Activated CD4-positive, CD25-positive, alpha-beta regulatory T cell treated with anti-CD3 and anti-CD28 coated beads, Interleukin-2, amount 50 U/mL, for 72 hours (primary cell): Measurements from ENCODE around the gene TMEM220.

Experiments used
- DNase-seq: peaks from one replicate; pipeline ENCODE4 v3.0.0; 2021

TMEM220 gene

DNA sequence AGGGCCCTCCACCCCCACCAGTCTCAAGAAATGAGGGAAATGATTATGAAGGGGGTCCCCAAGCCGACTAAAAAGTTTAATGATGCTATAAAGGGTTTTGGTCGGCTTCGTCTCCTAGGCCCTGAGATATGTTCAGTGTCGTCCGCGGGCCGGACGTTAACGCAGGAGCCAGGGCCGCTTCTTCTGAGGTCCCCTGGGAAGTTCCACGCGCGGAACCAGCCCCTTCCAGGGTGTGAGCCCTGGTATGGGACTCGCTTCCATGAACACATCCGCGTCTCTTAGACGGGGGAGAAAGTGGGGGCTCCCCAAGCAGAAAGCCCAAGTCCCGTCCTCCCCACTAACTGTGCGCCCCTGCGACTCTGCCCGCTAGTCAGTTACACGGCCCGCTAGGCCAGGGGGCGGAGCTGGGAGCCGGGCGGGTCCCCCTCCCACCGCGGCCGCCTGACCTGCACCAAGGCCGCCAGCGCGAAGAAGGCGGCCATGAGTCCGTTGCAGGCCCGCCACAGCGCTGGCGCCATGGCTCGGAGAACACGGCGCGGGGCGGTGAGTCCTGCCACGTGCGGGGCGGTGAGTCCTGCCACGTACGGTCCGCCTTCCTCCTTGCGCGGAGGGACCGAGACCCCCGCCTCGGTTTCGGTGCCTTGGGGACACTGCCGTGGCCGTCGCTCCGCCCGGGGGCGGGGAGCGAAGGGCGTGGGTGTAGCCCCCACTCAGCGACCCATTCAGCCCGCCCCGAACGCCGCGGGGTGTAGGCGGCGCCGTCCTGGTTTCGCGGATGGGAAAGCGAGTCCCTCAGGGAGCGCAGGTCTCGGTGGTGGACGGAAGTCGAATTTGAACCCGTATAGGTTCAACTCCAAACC lies at the start of gene TMEM220:
Gene TMEM220 (minus strand): TSS at position 690 of the 860 bp plus-strand sequence. CDS start 172 bp downstream, at position 518.
- peak; percentile 41 for DNase-seq

DNA sequence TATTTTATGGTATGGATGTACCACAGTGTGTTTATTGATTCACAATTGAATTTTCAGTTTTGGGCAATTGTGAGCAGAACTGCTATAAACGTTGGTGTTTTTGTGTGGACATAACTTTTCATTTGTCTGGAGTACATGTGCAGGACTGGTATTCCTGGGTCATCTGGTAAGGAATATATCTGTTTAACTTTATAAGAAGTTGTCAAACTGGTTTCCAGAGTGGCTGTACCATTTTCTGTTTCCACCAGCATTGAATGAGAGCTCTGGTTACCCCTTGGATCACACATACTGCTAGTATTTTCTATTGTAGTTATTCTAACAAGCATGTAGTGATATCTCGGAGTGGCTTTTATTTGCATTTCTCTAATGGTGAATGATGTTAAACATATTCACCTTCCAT lies 49.8 kb upstream of the TMEM220 start:
- no peak for DNase-seq

DNA sequence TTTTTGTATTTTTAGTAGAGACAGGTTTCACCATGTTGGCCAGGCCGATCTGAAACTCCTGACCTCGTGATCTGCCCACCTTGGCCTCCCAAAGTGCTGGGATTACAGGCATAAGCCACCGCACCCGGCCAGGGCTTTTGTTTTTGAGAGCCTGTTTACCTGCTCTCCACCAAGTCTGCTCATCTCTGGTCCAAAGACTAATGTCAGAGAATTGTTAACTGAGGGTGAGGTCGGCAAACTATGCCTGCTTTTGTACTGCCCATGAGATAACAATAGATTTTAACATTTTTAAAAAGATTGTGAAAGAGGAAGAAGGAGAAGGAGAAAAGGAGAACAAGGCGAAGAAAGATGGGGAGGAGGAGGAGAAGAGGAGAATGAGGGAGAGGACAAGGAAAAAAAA lies 48.1 kb upstream of the TMEM220 start:
- DNase-seq: no peak

DNA sequence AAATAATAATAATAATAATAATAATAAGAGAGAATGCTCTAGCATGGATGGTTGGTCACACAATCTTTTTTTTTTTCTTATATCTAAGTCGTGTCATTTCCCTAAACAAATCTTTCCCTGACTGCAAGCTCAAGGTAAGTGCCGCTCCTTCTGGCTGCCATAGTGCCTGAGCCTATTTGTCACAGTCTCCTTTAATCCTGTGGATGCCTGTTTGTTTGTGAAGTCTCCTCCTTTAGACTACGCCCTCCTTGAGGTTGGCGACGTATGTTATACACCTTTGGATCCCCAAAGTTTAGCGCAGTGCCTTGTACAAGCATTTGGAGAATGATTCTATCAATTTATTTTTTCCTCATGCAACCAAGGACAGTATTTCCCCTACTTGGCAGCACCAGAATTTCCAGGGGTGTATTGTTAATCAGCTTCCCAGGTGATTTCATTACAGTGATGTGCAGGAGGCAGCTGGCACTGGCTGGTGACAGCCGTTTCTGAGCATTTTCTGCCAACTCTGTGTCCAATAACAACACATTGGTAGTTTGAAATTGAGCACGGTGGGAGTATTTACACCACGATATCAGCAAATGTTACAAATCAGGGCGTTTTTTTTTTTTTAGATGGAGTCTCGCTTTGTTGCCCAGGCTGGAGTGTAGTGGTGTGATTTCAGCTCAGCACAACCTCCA lies 47.4 kb upstream of the TMEM220 start:
- no peak for DNase-seq

DNA sequence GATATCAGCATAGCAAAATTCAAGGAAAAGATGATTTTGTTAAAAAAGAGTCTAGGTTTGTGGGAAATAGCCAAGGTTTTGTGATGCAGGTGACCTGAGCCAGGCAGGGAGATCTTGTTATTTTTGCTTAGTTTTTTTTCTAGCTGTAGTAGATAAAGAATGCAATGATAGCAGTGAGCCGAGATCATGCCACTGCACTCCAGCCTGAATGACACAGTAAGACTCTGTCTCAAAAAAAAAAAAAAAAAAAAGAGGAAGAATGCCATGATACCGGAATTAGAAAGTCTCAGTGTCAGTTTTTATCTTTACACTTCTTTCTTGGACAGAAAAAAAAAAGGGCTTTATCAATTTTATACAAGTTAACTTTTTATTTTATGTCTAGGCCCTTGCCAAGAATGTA lies 46.6 kb upstream of the TMEM220 start:
- DNase-seq: no peak

DNA sequence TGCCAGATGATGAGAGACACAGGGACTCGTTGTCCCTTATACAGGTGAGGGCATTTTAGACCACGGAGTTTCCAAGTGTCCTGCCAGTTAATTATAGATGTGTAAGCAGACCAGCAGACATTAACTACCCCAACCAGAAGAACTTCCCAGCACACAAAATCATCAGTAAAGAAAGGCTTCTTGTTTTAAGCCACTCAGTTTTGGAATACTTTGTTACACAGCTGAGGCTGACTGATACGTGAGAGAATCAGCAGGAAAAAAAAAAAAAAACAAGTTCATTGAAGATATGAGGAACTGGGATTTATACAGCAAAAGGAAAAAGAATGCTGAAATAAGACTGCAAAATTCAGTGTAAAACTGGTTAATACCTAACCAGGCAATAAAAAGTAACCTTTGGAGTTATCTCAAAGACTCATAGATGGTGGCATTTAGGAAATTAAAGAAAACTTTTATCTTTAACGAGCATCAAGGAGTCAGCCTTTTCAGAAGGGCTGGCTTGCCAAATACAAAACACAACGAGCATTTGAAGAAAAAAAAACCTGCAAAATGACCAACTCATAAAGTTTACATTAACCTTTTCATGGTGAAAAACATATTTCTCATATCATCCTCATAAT lies 46.0 kb upstream of the TMEM220 start:
- no peak for DNase-seq

DNA sequence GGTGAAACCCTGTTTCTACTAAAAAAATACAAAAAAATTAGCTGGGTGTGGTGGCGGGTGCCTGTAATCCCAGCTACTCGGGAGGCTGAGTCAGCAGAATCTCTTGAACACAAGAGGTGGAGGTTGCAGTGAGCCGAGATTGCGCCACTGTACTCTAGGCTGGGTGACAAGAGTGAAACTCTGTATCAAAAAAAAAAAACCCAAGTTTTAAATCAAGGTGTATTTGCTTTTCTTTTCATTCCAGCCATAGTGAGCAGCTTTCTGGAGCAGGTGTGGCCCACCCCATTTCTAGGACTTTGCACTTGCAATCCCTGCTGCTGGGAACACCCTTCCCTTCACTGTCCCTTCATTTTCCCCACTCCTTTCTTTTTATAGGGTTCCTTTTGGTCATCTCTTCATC lies 45.2 kb upstream of the TMEM220 start:
- no peak for DNase-seq

DNA sequence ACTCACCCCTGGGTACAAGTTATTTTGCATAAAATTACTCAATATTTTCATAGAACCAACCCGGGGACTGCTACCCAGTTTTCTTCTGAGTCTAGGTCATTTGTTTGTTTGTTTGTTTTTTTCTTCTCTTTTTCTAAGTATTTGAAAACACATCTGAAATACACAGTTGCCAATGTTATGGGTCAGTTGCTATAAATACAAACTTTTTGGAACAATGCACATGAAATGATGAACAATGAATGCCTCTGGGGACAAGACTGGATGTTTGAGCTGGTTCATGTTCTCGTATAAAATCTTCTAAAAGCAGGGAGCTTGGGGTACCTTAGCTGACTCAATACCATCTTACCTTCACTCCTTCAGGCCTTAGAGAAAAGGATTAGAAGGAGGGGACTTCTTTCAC lies 43.6 kb upstream of the TMEM220 start:
- no peak for DNase-seq

DNA sequence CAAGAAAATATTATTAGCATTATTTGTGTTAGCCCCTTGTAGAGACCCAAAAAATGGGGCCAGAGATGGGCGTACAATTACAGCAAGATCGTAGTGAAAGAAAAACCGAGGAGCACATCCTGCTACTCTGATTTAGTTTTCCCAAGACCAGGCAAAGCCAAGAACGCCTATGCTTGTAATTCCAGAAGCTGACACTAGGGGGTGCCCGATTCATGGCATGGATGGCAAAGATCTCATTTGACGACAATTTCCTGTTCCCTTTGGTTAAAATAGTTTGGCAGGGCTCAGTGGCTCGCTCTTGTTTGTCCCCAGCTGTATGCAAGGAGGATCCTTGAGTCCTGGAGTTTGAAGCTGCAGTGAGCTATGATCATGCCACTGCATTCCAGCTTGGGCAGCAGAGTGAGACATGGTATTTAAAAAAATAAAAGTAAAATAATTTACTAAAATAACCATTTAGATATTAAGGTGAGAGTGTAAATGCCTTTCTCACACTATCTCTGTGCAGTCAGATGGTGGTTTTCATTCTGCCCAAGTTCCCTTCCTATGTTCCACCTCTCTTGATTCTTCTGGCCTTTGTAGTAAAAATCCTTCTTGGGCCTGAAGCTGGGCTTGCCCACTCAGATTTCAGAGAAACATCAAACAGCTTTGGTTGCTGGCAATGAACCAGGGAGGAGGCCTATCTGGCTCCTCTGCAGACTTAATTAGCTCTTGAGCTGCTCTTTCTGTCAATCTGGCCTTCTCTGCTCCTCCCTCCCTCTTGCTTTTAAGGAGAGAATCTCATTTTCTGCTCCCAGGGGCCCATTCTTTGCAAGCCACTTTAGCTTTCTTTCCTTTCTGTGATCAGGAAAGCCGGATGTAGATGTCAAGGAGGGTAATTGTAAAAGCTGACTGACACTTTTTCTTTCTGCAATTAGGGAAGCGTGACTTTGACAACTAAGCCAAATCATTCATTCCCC lies 42.9 kb upstream of the TMEM220 start:
- peak; percentile 59 for DNase-seq

DNA sequence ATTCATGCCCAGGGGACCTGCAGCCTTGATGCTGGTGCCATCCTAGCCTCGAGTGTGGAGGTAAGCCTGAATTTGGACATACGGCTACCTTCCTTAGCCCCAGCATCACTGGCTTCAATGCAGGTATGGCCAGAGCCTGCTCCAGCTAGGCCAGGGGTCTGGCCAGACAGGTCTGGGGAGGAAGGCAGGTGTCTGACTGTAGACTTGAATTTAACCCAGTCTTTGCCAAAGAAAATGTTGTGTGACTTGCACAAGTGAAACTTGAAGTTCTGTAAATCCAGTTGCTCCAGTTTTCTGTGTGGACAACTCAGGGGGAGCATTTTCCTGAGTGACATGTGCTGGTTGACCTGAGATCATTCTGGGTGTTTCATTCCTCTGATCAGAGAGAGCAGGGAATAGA lies 41.3 kb upstream of the TMEM220 start:
- no peak for DNase-seq

DNA sequence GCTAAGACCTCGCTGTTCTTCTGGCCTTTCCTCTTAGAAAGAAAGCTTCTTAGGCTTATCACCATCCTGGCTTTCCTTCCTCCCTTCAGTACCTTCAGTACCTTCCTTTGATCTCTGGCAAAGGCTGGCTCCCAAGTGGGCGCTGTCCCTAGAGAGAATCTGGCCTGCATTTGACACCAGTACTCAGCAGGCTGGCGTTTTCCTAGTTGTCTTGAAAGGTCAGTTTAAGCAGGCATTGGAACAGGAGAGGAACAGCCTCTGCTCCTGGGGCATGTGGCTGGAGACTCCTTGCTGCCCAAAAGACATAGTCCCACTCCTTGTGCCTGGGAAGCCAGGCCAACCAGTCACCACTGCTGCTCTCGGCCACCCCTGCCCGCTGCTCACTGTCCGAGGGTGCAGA lies 40.0 kb upstream of the TMEM220 start:
- DNase-seq: no peak

DNA sequence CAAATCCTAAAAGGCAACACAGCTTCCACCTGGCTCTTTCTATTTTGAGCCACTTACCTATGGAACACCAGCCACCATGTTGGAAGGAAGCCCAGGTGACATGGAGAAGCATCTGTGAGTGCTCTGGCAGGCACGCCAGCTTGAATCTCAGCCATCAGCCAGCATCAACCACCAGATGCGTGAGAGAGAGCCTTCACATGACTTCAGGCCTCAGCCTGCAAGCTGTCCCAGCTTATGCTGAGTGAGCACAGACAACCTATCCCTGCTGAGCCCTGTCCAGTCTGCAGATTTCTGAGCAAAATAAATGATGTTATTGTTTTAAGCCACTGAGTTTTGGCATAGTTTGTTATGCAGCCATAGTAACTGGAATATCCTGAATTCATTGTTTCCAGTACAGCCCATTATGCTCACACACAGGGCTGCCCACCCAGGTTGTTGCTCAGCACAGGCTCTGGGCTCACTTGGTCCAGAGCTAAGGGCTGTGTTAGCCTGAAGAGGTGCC lies 39.0 kb upstream of the TMEM220 start:
- DNase-seq: no peak

DNA sequence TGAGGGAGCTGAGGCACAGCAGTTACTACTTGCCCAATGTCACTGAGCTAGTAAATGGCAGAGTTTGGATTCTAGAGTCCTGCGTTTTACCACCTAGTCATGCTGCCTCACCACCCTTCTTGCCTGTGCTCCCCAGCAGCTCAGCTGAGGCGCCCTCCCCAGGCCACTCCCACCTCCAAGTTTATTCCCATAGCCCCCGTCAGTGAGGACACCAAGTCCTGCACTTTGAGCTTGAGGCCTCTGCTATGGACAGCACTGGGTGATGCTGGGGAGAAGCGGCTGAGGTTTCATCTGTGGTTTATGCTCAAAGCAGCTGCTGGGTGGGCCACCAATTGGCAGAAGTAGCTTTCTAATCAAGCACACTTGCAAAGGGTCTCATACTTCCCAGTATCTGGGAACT lies 37.4 kb upstream of the TMEM220 start:
- no peak for DNase-seq

DNA sequence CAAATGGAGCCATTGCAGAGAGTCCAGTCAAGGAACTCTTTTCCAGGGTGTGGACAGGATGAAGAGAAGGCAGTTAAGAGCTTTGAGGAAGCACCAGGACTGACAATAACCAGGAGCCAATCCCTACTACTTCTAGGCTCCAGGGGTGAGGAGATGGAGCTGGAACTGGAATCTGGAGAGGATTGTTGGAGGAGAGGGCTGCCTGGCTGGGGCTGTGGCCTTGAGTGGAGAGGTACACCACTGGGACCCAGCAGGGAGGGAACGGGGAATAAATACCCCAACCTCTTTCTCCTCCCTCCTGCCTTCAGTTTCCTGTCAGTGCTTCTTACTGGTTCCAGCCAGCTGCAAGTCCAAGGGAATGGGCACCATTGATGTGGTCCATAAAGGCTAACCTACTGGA lies 32.2 kb upstream of the TMEM220 start:
- no peak for DNase-seq

DNA sequence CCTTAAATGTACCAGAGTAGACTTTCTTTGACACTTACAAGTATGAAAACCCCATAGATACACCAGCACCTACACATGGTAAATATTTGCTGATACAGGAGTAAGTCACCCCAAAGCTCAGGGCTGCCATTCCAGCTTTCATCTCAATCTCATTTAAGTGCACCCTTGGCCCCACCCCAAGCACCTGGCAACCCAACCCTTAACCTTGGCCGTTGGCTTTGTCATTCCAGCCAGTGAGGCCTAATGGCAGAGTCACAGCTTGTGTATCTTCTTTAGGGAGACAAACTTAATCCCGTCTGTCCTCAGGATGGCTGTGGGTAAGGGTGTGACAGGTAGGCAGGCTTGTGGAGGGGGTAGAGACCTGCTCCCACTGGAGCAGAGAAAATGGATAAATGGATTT lies 31.5 kb upstream of the TMEM220 start:
- DNase-seq: no peak

DNA sequence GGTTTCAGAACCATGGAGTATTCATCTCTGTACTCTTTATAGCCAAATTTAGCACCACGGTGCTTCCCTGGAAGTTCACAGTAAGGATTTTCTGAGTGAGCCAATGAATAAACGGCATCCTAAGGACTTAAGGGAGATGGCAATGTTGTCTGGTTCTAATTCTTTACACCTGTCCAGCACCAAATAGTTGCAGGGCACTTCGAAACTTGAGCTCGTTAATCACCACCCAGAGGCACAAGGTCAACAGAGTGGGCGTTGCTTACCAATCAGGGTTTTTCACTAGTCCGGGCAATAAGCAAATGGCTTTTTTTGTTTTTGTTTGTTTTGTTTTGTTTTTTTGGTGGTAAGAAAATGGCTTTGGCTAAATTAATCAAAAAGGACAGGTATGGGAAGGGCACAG lies 28.2 kb upstream of the TMEM220 start:
- DNase-seq: no peak

DNA sequence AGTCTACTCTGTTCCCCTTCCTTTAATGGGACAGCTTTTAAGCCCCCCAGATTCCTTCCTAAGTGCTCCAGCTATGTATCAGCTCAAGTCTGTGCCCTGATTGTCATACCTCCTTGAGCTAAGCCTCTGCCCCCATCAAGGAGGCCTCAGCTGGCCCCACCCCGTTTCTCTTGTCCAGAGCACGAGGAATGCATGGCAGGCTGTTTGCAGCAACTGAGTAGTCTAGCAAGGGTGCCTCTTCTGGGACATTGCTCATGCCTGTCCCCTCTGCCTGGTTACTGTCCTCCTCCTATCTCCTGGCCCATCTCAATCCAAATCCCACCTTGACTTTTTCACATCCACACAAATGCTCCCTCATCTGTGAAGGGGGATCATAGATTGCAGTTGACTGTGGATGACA lies 27.8 kb upstream of the TMEM220 start:
- no peak for DNase-seq

DNA sequence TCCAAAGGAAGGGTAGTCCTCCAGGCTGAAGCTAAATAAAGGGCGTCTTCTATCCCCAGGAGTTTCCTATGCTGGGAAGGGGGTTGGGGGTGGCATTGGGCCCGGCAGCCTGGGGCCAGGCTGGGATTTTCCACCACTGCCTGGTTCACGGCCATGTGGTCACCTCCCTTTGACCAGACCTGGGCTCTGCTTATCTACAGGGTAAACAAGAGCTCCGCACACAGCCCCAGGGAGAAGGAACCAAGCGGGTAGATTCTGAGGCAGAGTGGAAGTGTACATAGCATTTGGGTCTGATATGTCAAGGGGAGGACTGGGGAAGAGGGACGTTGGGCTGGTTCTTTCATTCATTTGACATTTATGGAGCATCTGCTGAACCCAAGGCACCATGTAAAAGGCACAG lies 27.2 kb upstream of the TMEM220 start:
- no peak for DNase-seq

DNA sequence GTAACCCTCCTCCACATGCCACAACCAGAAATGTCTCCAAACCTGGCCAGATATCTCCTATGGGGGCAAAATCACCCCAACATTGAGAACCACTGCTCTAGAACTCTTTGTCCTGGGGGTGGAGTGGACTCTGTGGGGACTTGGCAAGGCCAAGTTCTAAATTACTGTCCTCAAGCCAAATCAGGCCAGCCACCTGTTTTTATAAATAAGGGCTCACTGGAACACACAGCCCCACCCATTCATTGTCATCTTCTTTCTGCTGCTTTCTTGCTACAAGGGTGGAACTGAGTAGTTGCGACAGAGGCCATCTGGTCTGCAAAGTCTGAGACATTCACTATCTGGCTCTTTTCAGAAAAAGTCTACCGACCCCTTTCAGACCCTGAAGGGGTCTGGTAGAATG lies 26.8 kb upstream of the TMEM220 start:
- DNase-seq: no peak

DNA sequence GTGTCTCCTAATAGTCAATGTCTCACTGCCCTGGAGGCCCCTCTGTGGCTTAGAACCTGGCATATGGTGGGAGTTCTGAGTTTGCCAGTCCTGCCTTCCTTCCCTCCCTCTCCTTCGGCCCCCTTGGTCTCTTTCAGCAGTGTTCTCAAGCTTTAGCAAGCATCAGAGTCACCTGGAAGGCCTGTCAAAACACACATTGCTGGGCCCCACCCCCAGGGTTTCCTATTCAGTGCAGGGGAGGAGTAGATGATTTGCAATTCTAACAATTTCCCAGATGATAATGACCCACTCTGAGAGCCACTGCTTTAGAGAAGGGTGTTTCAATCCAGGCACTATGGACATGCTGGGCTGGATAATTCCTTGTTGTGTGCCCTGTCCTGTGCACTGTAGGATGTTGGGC lies 26.4 kb upstream of the TMEM220 start:
- no peak for DNase-seq

DNA sequence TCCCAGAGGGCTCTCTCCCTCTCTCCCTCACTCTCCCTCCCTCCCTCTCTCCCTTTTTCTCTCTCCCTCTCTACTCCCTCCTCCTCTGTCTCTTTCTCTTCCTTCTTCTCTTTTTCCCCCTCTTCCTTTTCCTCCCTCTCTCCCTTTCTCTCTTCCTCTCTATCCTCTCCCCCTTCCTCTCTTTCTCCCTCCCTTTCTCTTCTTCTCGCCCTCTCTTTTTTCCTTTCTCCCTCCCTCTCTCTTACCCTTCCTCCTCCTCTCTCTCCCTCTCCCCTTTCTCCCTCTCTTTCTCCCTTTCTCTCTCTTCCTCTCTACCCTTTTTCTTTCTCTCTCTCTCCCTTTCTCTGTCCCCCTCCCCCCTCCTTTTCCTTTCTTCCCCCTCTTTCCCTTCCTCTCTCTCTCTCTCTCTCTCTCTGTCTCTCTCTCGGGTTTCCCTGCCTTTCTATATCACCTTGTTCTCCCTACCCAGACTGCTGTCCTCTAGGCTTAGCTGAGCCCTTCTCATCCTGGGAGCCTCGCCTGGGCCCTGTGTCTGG lies 25.8 kb upstream of the TMEM220 start:
- DNase-seq: no peak

DNA sequence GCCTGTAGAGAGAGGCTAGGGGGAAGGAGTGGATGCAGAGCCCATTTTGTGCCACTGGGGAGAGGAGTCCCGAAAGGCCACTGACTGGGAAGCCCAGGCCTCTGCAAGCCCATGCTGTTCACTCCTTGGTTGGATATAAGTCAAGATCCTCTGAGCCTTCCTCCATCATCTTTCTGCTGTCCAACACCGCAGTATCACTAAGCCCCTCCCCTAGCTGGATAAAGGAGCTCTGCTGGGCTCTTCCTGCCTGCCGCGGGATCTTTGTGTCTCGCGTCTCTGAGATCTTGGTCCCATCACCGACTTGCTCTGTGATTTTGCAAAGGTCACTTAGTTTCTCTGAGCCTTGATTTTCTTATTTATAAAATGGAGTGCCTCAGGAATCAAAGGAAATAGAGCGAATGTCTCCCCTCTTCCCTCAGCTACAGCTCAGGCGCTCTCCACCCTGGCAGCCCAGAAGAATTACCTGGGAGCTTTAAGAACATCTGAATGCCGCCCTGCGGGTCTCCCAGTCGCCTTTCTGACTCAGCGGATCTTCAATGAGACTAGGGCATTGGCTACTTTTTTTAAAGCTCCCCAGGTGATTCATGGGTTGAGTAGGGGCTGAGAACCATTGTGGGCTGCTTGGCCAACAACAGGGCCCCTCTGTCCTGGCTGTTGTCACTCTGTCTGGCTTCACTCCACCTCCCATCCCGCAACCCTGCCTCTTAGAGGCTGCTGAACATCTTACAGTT lies 25.2 kb upstream of the TMEM220 start:
- DNase-seq: no peak
